GM18858 (cell line): ENCODE results near the gene CEACAM5.

Source experiments
- ATAC-seq: cut with Tn5 transposase; IDR thresholded peaks from one replicate; pipeline ENCODE4 v1.9.1; 2021; ENCODE audit not compliant: unreplicated experiment

The CEACAM5 gene

GRCh38 chr19:41708481-41708880, at the start of gene CEACAM5:
CEACAM5 (plus strand) TSS chr19:41708626; CDS start chr19:41708732, 106 bp downstream.
- no peak for ATAC-seq

DNA sequence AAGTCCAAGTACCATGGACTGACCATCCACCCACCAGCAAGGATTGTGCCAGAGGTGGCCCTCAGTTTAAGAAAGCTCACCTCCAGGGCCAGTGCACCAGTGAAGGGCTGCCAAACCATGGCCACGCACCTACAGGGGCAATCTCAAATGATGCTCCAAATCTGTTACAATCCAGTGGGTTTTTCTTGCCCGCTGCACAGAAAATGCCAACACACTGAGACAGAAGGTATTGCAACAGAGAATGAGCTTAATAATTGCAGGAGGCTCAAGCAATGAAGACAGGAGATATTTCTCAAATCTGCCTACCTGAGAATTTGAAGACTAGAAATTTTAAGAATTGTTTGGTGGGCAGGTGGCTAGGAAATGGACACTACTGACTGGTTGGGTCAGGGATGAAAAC, 42.4 kb upstream of the CEACAM5 start:
- ATAC-seq, result no peak

DNA sequence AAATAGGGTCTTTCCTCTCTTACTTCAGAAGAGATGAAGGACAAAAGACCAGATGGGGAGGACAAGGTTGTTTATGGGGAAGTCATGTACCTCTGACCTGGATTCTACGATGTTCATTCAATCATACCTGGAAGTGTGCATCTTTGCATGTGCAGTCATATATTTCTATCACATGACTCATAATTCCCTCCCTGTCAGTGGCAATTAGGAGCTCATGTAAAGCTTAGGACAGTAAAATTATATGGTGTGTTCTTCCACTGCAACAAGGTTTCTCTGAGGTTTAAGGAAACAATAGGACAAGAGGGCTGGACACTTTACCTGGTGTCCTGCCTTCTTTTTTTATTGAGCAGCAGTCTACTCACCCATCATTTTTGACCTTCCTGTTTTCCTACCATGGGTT, 40.1 kb upstream of the CEACAM5 start:
- ATAC-seq, result no peak

DNA sequence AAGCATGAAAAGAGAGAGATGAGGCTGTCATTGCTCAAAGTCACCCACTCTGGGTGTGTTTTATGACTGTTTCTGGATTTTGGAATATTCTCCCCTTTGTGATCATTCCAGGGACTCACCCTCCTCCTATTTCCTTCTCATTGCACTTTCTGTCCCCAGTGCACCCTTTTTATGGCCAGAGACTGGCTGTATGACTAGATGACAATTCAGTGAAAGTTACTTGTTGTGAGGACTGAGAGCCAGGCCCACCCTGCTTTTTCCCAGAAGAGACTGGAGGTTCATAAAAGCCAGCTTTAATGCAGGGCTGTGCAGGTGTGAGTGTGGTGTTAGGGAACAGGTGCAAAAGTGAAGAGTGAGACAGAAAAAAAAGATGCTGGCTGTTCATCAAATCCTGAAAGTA, 37.7 kb upstream of the CEACAM5 start:
- no peak for ATAC-seq

GRCh38 chr19:41671486-41671885, 36.9 kb upstream of the CEACAM5 start:
- ATAC-seq, result no peak

- no peak for ATAC-seq
These were observed 26.0 kb upstream of the CEACAM5 start for GRCh38 chr19:41682437-41682836.

DNA sequence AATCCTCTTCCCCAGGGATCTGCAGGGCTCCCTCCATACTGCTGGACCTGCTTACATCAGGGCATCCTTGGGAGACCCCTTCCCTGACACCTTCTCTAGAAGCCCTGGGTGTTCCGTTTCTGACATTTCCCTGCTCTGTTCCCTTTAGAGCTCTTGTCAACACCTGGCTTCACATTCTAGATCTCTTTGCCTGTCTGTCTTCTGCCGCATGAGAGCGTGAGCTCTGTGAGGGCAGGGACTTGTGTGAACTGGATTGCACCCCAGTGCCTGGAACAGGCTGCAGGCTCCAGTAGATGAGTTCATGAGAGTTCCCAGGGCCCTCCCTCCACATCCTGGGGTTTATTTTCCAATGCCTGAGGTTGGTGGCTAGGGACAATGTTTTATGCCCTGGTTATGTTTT, 21.0 kb upstream of the CEACAM5 start:
- no peak for ATAC-seq

DNA sequence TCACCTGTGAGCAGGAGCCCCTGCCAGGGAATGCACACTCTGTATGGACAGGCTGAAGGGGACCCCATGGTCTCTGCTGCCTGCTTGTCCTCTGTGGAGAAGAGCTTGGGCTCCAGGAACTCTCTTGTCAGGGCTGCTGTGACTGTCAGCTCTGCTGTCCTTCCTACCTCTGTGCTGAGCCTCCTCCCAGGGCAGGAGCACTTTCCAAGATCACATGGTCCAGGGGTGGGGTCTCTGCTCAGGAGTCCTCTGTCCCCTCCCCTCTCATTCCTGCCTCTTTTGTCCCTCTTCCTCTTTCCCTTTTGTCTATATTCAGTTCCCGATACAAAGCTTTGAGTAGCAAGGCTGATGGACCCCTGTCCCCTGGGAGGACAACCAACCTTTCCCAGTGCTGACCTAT, 20.3 kb upstream of the CEACAM5 start, which contains the start of gene CEACAM7:
Gene CEACAM7, minus strand, starts transcription at position 173 of the 400 bp plus-strand sequence. Its CDS starts 105 bp downstream, at position 68.
- ATAC-seq, result no peak

DNA sequence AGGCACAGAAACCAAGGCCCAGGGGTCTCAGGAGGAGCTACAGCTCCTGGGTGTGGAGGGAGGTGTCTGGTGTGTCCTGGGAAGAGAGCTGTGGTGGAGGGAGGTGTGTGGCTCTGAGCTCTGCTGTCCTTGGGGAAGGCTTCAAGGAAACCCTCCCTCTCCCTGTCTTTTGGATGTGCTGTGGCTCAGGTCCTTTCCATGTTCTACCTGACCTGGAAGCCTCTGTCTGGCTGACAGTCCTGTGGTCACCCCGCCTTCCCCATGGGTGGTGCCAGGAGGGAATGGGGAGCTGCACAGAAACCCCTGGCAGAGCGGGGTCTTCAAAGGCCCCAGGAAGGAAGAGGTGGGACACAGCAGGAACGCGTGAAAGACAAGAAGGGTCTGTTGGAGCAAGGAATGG, 19.7 kb upstream of the CEACAM5 start:
- ATAC-seq, result no peak

- no peak for ATAC-seq
These were observed 18.2 kb upstream of the CEACAM5 start for GRCh38 chr19:41689993-41690800.

- ATAC-seq, result no peak
These were observed 17.7 kb upstream of the CEACAM5 start for GRCh38 chr19:41690801-41691065.

DNA sequence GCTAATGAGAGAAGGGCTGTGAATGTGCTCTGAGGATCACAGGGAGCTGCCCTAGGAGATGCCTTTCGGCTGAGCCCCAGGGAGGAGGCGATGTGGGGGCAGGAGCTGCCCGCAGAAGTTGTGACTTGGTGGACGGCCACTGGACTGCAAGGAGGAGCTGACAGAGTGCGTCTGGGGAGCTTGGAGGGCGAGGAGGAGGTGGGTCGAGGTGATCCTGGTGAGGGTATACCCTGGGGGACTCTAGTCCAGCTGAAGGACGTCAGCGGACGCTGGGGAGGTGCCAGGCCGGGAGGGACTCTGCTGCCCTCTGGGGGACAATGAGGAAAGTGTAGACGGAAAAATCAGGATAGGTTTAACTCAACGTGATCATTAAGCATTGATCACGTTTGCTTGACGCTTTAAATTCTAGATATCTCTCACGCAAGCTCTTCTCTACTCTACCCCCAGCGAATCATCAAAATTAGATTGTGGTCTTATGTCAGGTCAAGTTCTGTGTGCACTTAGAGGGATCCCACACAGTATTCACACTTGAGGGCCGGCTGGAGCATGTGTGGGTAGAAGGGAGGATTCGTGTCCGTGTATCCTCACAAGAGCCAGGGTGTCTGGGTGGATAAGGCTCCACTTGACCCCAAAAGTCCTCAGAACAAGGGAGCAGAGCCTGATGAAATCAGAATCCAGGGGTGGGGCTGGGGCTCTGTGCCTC, 17.0 kb upstream of the CEACAM5 start:
- no peak for ATAC-seq

GRCh38 chr19:41694196-41694595, 14.2 kb upstream of the CEACAM5 start:
- ATAC-seq, result no peak

DNA sequence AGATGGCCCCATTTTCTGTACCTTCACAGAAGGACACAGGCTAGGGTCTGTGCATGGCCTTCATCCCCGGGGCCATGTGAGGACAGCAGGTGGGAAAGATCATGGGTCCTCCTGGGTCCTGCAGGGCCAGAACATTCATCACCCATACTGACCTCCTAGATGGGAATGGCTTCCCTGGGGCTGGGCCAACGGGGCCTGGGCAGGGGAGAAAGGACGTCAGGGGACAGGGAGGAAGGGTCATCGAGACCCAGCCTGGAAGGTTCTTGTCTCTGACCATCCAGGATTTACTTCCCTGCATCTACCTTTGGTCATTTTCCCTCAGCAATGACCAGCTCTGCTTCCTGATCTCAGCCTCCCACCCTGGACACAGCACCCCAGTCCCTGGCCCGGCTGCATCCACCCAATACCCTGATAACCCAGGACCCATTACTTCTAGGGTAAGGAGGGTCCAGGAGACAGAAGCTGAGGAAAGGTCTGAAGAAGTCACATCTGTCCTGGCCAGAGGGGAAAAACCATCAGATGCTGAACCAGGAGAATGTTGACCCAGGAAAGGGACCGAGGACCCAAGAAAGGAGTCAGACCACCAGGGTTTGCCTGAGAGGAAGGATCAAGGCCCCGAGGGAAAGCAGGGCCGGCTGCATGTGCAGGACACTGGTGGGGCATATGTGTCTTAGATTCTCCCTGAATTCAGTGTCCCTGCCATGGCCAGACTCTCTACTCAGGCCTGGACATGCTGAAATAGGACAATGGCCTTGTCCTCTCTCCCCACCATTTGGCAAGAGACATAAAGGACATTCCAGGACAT, 13.4 kb upstream of the CEACAM5 start:
- no peak for ATAC-seq

- no peak for ATAC-seq
These were observed 12.7 kb upstream of the CEACAM5 start for GRCh38 chr19:41695745-41696144.

DNA sequence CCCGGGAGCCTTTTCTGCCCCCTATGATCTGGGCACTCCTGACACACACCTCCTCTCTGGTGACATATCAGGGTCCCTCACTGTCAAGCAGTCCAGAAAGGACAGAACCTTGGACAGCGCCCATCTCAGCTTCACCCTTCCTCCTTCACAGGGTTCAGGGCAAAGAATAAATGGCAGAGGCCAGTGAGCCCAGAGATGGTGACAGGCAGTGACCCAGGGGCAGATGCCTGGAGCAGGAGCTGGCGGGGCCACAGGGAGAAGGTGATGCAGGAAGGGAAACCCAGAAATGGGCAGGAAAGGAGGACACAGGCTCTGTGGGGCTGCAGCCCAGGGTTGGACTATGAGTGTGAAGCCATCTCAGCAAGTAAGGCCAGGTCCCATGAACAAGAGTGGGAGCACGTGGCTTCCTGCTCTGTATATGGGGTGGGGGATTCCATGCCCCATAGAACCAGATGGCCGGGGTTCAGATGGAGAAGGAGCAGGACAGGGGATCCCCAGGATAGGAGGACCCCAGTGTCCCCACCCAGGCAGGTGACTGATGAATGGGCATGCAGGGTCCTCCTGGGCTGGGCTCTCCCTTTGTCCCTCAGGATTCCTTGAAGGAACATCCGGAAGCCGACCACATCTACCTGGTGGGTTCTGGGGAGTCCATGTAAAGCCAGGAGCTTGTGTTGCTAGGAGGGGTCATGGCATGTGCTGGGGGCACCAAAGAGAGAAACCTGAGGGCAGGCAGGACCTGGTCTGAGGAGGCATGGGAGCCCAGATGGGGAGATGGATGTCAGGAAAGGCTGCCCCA, 11.8 kb upstream of the CEACAM5 start:
- no peak for ATAC-seq

DNA sequence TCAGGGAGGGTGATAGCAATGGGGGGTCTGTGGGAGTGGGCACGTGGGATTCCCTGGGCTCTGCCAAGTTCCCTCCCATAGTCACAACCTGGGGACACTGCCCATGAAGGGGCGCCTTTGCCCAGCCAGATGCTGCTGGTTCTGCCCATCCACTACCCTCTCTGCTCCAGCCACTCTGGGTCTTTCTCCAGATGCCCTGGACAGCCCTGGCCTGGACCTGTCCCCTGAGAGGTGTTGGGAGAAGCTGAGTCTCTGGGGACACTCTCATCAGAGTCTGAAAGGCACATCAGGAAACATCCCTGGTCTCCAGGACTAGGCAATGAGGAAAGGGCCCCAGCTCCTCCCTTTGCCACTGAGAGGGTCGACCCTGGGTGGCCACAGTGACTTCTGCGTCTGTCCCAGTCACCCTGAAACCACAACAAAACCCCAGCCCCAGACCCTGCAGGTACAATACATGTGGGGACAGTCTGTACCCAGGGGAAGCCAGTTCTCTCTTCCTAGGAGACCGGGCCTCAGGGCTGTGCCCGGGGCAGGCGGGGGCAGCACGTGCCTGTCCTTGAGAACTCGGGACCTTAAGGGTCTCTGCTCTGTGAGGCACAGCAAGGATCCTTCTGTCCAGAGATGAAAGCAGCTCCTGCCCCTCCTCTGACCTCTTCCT, 11.1 kb upstream of the CEACAM5 start:
- ATAC-seq, result no peak

DNA sequence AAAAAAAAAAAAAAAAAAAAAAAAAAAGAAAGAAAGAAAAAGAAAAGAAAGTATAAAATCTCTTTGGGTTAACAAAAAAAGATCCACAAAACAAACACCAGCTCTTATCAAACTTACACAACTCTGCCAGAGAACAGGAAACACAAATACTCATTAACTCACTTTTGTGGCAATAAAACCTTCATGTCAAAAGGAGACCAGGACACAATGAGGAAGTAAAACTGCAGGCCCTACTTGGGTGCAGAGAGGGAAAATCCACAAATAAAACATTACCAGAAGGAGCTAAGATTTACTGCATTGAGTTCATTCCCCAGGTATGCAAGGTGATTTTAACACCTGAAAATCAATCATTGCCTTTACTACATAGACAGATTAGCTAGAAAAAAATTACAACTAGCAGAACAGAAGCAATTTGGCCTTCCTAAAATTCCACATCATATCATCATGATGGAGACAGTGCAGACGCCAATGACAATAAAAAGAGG, 9.6 kb upstream of the CEACAM5 start:
- ATAC-seq, result no peak

GRCh38 chr19:41699231-41699967, 9.0 kb upstream of the CEACAM5 start:
- no peak for ATAC-seq

- no peak for ATAC-seq
These were observed 8.5 kb upstream of the CEACAM5 start for GRCh38 chr19:41699968-41700323.
